Activated CD4-positive, alpha-beta memory T cell treated with anti-CD3 and anti-CD28 coated beads, Interleukin-2, amount 10 ng/mL, durations not matched to agents 7 days and 5 days (primary cell): Measurements from ENCODE around the gene TMEM63C. TPM values are rescaled to one million over a fixed set of nuclear protein-coding genes. Genes with fewer than 3 reads are reported as not detected.
"Not testable (repeated sequence)": the region's sequence is repeated elsewhere in the genome, so short reads cannot be mapped to it uniquely, and the experiment has no call there.

Source experiments
- CTCF ChIA-PET: fragments of 350-600 bp; sonication (Branson Sonifier 250); formaldehyde crosslinking; loops from one replicate; lab custom pipeline; 2021; ENCODE audit warnings: antibody characterized with exemption, inconsistent platforms; lab: Charles Lee
- POLR2A ChIA-PET: fragments of 350-600 bp; sonication (Branson Sonifier 250); formaldehyde crosslinking; loops from one replicate; lab custom pipeline; 2021; ENCODE audit warnings: antibody characterized with exemption; lab: Charles Lee
- DNase-seq: peaks from one replicate; pipeline ENCODE4 v3.0.0-alpha.2; 2020
- H3K27ac Mint-ChIP-seq: one replicate; pipeline ENCODE4 v1.8.0; 2021; ENCODE audit warnings: mild to moderate bottlenecking, mixed read lengths
- H3K27me3 Mint-ChIP-seq: one replicate; pipeline ENCODE4 v1.8.0; 2021; ENCODE audit warnings: mixed read lengths
- H3K36me3 Mint-ChIP-seq: one replicate; pipeline ENCODE4 v1.8.0; 2021; ENCODE audit warnings: low read depth, mixed read lengths
- H3K4me1 Mint-ChIP-seq: one replicate; pipeline ENCODE4 v1.8.0; 2021; ENCODE audit warnings: mixed read lengths
- H3K4me3 Mint-ChIP-seq: one replicate; pipeline ENCODE4 v1.8.0; 2021; ENCODE audit warnings: mild to moderate bottlenecking, mixed read lengths
- H3K9me3 Mint-ChIP-seq: one replicate; pipeline ENCODE4 v1.8.0; 2021; ENCODE audit warnings: mixed read lengths
- total RNA-seq, 2 experiments: library from RNA; stranded (reverse); gene quantifications; one replicate each; pipeline ENCODE4 v1.2.3, GENCODE V29; 2021

Gene TMEM63C
- total RNA-seq, 2 experiments from 2014 or later = 1.5 to 1.9 TPM

GRCh38 chr14:77170045-77170444 lies 11.6 kb upstream of the TMEM63C start:
- H3K4me1 Mint-ChIP-seq = no peaks in the 10 kb centered on the region
- CTCF ChIA-PET = interaction anchor here (1.0 kb wide), 1 partner anchor 19 kb away, joined by 5 read pairs; no protein-coding TSS in a partner anchor
- DNase-seq = no peak
- H3K9me3 Mint-ChIP-seq = peaks cover 5% of the 10 kb centered on the region
- H3K27ac Mint-ChIP-seq = no peak overlapping the region
- no peaks in the 10 kb centered on the region for H3K36me3 Mint-ChIP-seq
- no peak overlapping the region for H3K4me3 Mint-ChIP-seq
- POLR2A ChIA-PET = no interaction called here
- H3K27me3 Mint-ChIP-seq = peaks cover 17% of the 10 kb centered on the region

DNA sequence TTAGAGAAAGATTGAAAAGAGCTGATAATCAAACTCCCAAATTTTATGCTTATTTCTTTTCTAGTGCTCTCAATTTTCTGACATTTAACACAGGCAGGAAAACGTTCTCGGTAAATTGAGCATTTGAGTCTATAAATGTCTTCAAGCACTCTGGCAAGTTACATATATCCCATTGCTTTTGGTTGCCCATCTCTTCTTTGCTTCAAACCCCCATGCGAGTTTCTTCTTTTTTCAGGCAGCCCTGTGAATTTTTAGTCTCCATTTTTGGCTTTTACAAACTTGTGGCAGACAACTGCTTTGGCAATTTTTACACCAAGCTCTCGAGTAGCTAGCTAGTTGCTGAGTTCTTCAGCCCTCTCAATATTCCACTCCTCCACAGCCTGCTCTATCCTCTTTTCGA lies 8.7 kb upstream of the TMEM63C start:
- H3K27ac Mint-ChIP-seq = no peak overlapping the region
- peaks cover 5% of the 10 kb centered on the region for H3K9me3 Mint-ChIP-seq
- H3K36me3 Mint-ChIP-seq = no peaks in the 10 kb centered on the region
- ChIA-PET CTCF (no interaction called here), POLR2A (interaction anchor here (0.6 kb wide), 1 partner anchor 148 kb away, joined by 3 read pairs; no protein-coding TSS in a partner anchor)
- H3K4me3 Mint-ChIP-seq = no peak overlapping the region
- H3K4me1 Mint-ChIP-seq = peaks cover 5% of the 10 kb centered on the region
- DNase-seq = no peak
- peaks cover 25% of the 10 kb centered on the region for H3K27me3 Mint-ChIP-seq

DNA sequence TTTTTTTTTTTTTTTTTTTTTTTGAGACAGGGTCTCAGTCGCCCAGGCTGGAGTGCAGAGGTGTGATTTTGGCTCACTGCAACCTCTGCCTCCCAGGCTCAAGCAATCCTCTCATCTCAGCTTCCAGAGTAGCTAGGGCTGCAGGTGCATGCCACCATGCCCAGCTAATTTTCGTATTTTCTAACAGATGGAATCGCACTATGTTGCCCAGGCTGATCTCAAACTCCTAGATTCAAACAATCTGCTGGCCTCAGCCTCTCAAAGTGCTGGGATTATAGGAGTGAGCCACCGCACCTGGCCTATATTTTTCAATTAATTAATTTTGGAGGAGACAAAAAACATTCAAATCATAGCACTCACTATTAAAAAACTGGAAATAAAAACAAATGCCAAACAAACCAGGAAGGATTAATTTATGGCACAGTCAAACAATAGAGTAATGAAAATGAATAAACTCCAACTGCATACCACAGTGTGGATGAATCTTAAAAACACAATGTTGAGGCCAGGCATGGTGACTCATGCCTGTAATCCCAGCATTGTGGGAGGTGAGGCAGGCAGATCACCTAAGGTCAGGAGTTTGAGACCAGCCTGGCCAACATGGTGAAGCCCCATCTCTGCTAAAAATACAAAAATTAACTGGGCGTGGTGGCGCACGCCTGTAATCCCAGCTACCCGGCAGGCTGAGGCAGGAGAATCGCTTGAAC lies 7.5 kb upstream of the TMEM63C start:
- CTCF ChIA-PET, H3K4me1 Mint-ChIP-seq, H3K9me3 Mint-ChIP-seq, H3K27ac Mint-ChIP-seq, POLR2A ChIA-PET, H3K36me3 Mint-ChIP-seq, DNase-seq, H3K4me3 Mint-ChIP-seq: not testable (repeated sequence)
- H3K27me3 Mint-ChIP-seq = peaks cover 25% of the 10 kb centered on the region

DNA sequence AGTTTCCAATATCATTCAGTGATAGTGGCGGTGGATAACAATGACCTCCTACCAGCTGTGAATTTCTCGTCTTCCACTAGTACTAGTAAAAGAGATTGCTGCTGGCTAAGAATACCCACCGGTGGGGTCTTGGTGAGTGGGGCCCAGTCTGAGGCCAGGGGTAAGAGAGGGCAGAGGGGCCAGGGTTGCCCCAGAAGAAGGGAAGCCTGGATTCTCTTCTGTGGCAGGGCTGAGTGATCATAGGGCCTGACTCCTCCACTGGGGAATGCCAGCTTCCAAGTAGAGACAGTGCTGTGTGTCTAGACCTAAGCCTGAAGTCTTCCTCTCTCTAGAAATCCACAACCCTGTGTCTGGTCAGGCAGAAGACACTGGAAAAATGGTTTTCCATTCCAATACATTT lies 5.8 kb upstream of the TMEM63C start:
- H3K9me3 Mint-ChIP-seq = no peaks in the 10 kb centered on the region
- peaks cover 24% of the 10 kb centered on the region for H3K27me3 Mint-ChIP-seq
- H3K27ac Mint-ChIP-seq = no peak overlapping the region
- H3K4me3 Mint-ChIP-seq = no peak overlapping the region
- DNase-seq = no peak
- ChIA-PET CTCF (no interaction called here), POLR2A (no interaction called here)
- H3K4me1 Mint-ChIP-seq = peaks cover 6% of the 10 kb centered on the region
- no peaks in the 10 kb centered on the region for H3K36me3 Mint-ChIP-seq

DNA sequence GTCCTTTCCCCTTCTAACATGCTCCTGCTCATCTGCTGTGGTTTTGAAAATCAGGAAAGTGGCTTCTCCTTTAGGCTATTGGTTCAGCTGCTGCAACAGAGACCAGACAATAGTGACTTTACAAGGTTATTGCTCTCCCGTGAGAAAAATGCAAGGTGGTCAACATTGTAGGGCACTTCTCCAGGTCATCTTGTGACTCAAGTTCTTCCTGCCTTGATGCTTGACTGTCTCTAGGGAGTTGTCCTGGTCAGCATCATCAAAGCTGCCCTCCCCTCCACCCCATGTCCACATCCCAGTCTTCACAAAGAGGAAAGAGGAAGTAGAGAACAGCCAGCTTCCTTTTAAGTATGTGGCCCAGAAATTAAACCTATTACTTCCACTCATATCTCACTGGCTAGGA lies 3.9 kb upstream of the TMEM63C start:
- peaks cover 15% of the 10 kb centered on the region for H3K4me1 Mint-ChIP-seq
- H3K9me3 Mint-ChIP-seq = no peaks in the 10 kb centered on the region
- no peak overlapping the region for H3K4me3 Mint-ChIP-seq
- H3K27ac Mint-ChIP-seq = no peak overlapping the region
- POLR2A ChIA-PET = no interaction called here
- peaks cover 29% of the 10 kb centered on the region for H3K27me3 Mint-ChIP-seq
- no peaks in the 10 kb centered on the region for H3K36me3 Mint-ChIP-seq
- CTCF ChIA-PET = no interaction called here
- no peak for DNase-seq

DNA sequence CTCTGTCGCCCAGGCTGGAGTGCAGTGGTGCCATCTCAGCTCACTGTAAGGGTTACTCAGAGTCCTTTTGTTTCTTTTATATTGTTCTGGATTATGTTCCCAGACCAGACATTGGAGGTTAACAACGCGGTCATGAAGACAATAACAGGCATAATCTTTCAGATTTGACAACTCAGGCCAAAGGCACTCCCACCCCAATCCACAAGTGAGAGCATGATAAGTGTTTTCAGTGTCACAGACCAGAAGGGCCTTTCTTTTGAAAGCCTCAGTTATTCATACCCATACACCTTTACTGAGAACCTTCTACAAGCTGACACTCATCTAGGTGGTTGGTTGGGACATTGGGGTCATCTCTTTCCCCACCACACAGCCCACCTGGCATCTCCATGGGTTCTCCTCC lies 2.9 kb upstream of the TMEM63C start:
- ChIA-PET POLR2A (no interaction called here), CTCF (no interaction called here)
- H3K27me3 Mint-ChIP-seq = peaks cover 23% of the 10 kb centered on the region
- no peak overlapping the region for H3K27ac Mint-ChIP-seq
- no peaks in the 10 kb centered on the region for H3K9me3 Mint-ChIP-seq
- H3K36me3 Mint-ChIP-seq = no peaks in the 10 kb centered on the region
- no peak overlapping the region for H3K4me3 Mint-ChIP-seq
- no peak for DNase-seq
- H3K4me1 Mint-ChIP-seq = peaks cover 15% of the 10 kb centered on the region

DNA sequence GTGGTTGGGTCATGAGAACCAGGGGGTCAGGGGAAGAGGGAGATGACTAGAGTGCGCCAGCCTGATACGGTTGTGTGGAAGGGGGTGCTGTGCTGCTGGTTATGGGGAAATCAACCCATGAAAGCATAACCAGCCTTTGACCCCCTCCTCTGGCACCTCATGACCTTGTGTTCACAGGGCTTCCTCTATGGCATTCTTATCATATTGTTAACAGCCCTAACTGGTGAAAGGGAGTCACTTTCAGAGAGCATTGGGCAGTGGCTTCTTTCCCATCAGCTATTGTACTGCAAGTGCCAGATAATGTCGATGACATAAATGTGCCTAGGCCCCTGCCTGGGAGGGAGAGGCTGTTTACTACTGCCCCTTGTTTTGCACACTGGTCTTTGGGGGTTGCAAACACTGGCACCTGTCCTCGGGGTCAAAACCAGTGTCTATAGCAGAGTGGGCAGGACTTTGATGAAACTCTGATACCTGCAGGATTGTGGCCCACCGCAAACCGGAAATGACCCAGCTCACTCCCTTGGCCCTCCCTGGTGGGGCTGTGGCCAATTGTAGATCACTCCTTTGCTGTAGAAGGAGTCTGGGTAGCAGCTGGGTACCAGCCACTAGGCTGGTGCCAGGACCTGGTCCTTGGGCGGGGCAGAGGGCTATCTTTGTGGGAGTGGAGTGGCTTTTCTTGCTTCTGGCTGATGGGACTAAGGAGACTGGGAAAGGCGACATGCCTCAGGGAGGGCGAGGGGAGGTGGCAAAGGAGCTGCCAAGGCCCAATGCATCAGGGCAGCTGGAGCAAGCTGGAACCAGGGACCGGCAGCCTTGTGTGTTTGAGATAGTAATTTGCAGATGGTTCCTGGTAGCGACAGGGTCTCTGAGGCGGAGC lies 634 bp upstream of the TMEM63C start:
- peaks cover 20% of the 10 kb centered on the region for H3K27me3 Mint-ChIP-seq
- peaks cover 22% of the 10 kb centered on the region for H3K4me1 Mint-ChIP-seq
- no peak for DNase-seq
- ChIA-PET CTCF (interaction anchor here (1.8 kb wide), 1 partner anchor 10 kb away, joined by 5 read pairs; no protein-coding TSS in a partner anchor), POLR2A (interaction anchor here (0.6 kb wide), 1 partner anchor 1385 kb away, joined by 3 read pairs; no protein-coding TSS in a partner anchor)
- peak overlapping the region; percentile 43 for H3K4me3 Mint-ChIP-seq
- no peaks in the 10 kb centered on the region for H3K9me3 Mint-ChIP-seq
- no peaks in the 10 kb centered on the region for H3K36me3 Mint-ChIP-seq
- no peak overlapping the region for H3K27ac Mint-ChIP-seq

DNA sequence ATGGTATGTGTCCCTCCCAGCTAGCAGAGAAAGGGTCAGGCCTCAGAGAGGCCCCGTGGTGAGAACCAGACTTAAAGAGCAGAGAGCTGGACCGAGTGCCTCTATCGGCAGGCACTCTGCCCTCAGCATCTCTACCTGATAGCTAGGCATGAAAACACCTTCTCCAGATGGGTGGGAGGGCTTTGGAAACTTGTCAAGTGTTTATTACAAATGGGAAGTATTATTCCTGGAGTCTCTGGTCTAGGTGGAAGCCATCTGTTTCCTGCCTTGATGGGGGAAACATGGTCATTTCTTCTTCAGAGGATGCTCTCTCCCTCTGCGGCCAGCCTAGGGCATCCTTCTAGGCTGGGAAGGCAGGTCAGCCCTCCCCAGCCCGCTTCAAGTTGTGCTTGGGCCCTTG lies 2.3 kb downstream of the TMEM63C start:
- ChIA-PET CTCF (interaction anchor here (1.1 to 1.2 kb wide), 4 partner anchors 27 to 132 kb away, joined by 3 to 4 read pairs (median 3); no protein-coding TSS in a partner anchor), POLR2A (no interaction called here)
- Mint-ChIP-seq H3K36me3 (no peaks in the 10 kb centered on the region), H3K4me1 (peaks cover 17% of the 10 kb centered on the region), H3K27me3 (peaks cover 17% of the 10 kb centered on the region), H3K27ac (no peak overlapping the region), H3K4me3 (no peak overlapping the region), H3K9me3 (no peaks in the 10 kb centered on the region)
- no peak for DNase-seq

GRCh38 chr14:77184396-77185092 lies 2.9 kb downstream of the TMEM63C start:
- H3K4me1 Mint-ChIP-seq = peaks cover 17% of the 10 kb centered on the region
- H3K36me3 Mint-ChIP-seq = no peaks in the 10 kb centered on the region
- ChIA-PET POLR2A (no interaction called here), CTCF (interaction anchor here (0.6 to 1.2 kb wide), 5 partner anchors 20 to 132 kb away, joined by 3 to 5 read pairs (median 3); no protein-coding TSS in a partner anchor)
- H3K27ac Mint-ChIP-seq = no peak overlapping the region
- H3K9me3 Mint-ChIP-seq = no peaks in the 10 kb centered on the region
- peaks cover 20% of the 10 kb centered on the region for H3K27me3 Mint-ChIP-seq
- H3K4me3 Mint-ChIP-seq = no peak overlapping the region
- no peak for DNase-seq

GRCh38 chr14:77185093-77185465 lies 3.5 kb downstream of the TMEM63C start:
- peaks cover 20% of the 10 kb centered on the region for H3K27me3 Mint-ChIP-seq
- ChIA-PET POLR2A (no interaction called here), CTCF (interaction anchor here (1.1 to 1.2 kb wide), 2 partner anchors 26 to 28 kb away, joined by 3 read pairs; no protein-coding TSS in a partner anchor)
- H3K4me3 Mint-ChIP-seq = no peak overlapping the region
- peaks cover 17% of the 10 kb centered on the region for H3K4me1 Mint-ChIP-seq
- H3K9me3 Mint-ChIP-seq = no peaks in the 10 kb centered on the region
- no peak for DNase-seq
- no peaks in the 10 kb centered on the region for H3K36me3 Mint-ChIP-seq
- H3K27ac Mint-ChIP-seq = no peak overlapping the region

DNA sequence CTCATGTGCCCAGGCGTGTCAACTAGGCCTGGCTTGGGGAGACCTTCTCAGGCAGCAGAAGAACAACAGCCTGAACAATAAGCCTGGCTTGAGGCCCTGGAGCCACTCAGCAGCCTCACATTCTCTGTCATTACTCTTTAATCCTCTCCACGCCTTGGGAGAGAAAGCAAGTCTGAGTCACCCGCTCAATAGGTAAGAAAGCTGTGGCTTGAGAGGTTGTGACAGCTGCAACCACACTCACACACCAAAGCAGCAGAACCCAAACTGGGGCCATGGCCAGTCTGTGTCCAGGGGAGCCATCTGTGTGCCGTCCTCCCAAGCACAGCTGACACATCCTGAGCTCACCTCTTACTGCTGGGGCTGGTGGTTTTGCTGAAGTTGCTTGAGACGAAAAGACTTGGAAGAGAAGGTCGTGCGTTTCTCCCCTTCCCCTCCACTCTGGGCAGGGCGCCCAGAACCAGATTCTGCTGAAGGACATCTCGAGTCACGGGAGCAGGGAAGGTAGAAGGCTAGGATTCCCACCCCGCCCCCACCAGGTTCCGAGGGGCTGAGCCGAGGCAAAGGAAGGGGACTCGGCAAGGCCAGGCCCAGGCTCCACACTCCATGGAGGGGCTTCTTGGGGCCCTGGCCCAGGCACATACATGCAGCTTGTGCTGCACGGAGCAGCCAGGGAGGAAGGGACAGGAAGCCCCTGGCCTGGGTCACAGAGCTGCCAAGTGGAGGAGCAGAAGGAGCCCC lies 5.5 kb downstream of the TMEM63C start:
- Mint-ChIP-seq H3K4me3 (no peak overlapping the region), H3K4me1 (peaks cover 8% of the 10 kb centered on the region), H3K9me3 (no peaks in the 10 kb centered on the region), H3K36me3 (no peaks in the 10 kb centered on the region), H3K27me3 (peaks cover 14% of the 10 kb centered on the region), H3K27ac (no peak overlapping the region)
- DNase-seq = no peak
- CTCF ChIA-PET = no interaction called here
- POLR2A ChIA-PET = no interaction called here

DNA sequence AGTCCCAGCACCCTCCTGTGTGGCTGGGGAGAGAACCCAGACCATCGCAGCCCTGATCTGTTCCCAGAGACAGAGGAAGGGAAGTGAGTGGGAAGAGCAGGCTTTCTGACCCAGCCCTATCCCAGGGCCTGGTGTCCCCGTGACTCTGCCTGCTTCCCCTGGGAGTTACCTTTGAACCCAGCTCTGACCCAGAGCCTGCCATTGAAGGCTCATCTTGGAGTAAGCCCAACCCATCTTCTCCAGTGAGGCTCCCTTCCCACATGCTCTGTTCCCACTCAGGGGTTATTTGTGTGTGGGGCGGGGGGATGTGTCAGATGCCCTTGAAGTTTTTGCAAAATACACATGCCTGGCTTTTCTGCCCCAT lies 6.0 kb downstream of the TMEM63C start:
- H3K27ac Mint-ChIP-seq = no peak overlapping the region
- H3K9me3 Mint-ChIP-seq = no peaks in the 10 kb centered on the region
- POLR2A ChIA-PET = no interaction called here
- CTCF ChIA-PET = no interaction called here
- H3K27me3 Mint-ChIP-seq = peaks cover 14% of the 10 kb centered on the region
- peaks cover 7% of the 10 kb centered on the region for H3K4me1 Mint-ChIP-seq
- no peak overlapping the region for H3K4me3 Mint-ChIP-seq
- H3K36me3 Mint-ChIP-seq = no peaks in the 10 kb centered on the region
- DNase-seq = no peak
